GM19239 (cell line): ENCODE data around the gene DKK2.

Experiments
- DNase-seq: peaks from one replicate; pipeline ENCODE4 v3.0.0; 2011; ENCODE audit warnings: low spot score; ENCODE audit not compliant: insufficient read length
- FAIRE-seq: peaks from 2 replicates; lab custom pipeline; 2011; peaks lifted over from hg19 to GRCh38; lab: Jason Lieb, UNC

DKK2 gene

GRCh38 chr4:107035819-107036583 lies at the start of gene DKK2:
TSS of gene DKK2 (minus strand) at chr4:107036313. CDS start at chr4:107035591, 722 bp downstream.
- FAIRE-seq = no peak
- DNase-seq = no peak

DNA sequence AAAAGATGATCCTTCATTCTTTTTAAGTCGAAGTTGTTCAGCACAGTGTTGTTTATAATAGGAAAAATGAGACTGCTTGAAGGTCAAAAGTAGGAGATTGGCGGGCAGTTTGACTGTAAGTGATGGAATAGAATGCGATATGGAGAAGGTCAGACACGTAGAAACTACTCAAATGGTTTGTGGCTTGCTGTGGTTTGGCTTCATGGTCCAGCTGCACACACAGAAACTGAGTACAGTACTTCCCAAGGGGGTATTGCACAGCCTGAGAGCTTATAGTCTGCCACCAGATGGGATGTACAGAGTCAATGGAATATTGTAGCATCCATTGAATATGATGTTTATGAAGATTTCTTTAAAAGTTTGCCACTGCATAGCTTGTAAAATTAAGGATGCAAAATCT lies 41.1 kb upstream of the DKK2 start:
- no peak for DNase-seq
- FAIRE-seq = no peak

DNA sequence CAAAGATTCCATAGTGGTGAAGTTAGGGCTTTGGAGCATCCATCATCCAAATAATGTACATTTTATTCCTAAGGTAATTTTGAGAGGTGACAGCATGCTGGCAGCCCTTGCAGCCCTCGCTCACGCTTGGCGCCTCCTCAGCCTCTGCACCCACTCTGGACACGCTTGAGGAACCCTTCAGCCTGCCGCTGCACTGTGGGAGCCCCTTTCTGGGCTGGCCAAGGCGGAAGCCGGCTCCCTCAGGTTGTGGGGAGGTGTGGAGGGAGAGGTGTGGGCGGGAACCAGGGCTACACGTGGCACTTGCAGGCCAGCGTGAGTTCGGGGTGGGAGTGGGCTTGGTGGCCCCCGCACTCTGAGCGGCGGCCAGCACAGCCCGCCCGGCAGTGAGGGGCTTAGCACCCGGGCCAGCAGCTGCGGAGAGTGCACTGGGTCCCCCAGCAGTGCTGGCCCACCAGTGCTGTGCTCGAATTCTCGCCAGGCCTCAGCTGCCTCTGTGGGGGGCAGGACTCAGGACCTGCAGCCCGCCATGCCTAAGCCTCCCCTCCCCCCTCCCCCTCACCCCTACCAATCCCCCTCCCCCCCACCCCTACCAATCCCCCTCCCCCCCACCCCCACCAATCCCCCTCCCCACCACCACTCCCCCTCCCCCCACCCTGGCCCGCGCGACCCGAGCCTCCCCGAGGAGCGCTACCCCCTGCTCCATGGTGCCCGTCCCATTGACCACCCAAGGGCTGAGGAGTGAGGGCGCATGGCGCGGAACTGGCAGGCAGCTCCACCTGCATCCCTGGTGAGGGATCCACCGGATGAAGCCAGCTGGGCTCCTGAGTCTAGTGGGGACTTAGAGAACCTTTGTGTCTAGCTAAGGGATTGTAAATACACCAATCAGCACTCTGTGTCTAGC lies 37.0 kb upstream of the DKK2 start:
- FAIRE-seq = no peak
- no peak for DNase-seq

GRCh38 chr4:107071108-107071507 lies 35.0 kb upstream of the DKK2 start:
- no peak for DNase-seq
- no peak for FAIRE-seq

- FAIRE-seq (no peak), DNase-seq (no peak)
Observed at GRCh38 chr4:107069049-107069448, 32.9 kb upstream of the DKK2 start.

DNA sequence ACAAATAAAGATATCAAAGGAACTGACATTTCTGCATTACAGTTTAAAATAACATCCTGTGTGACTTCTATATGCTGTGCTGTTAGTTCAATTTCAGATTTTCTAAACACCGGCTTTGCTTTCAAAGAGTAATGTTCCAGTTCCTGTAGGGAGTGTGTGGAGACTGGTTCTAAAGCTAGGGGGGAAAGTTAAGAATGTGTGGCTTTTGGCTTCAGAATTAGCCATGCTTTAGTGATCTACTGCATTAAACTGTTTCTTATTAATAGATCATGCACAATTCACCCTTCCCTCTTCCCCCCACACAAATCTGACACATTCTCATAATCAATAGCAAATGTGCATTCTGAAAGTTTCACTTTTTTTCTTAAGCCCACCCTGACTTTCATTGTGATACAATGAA lies 32.0 kb upstream of the DKK2 start:
- DNase-seq = no peak
- FAIRE-seq = no peak

DNA sequence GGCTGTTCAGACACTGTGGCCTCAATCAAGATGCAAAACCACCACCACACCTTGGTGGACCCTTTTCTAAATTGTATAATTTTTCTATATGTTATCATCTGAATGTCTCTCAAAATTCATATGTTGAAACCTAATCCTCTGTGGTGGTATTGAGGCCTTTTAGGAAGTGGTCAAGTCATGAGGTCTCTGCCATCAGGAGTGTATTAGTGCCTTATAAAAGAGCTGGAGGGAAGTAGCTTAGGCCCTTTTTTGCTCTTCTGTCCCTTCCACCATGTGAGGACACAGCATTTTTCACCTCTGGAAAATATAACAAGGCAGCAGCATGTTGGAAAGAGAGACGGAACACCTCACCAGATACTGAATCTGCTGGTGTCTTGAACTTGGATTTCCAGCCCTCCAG lies 30.5 kb upstream of the DKK2 start:
- FAIRE-seq (no peak), DNase-seq (no peak)

- FAIRE-seq (no peak), DNase-seq (no peak)
Observed at GRCh38 chr4:107065201-107065600, 29.1 kb upstream of the DKK2 start.

DNA sequence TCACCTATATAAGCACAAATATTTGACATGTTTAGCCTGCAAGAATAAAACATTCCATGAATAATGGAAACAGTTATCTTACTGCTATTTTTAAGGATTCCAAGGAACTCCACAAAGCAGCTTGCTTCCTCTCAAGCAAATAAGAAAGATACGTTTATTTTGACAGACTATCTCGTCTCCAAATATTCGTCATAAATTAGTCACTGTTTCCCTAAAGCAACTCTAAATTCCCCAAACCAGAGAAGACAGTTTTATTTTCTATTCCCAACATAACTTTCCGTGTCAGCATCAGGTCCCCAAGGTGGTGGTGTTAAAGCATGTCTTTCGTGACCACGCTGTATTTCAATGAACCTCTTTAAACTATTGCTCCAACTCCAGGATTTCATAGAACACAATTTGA lies 24.3 kb upstream of the DKK2 start:
- FAIRE-seq (no peak), DNase-seq (no peak)

GRCh38 chr4:107058828-107059227 lies 22.7 kb upstream of the DKK2 start:
- FAIRE-seq (no peak), DNase-seq (no peak)

- no peak for FAIRE-seq
- DNase-seq = no peak
Observed at GRCh38 chr4:107050525-107051135, 14.5 kb upstream of the DKK2 start.

GRCh38 chr4:107046261-107046660 lies 10.1 kb upstream of the DKK2 start:
- no peak for DNase-seq

GRCh38 chr4:107044170-107044569 lies 8.1 kb upstream of the DKK2 start:
- FAIRE-seq (no peak), DNase-seq (no peak)

More at GRCh38 chr4:107046261-107046660, 10.1 kb upstream of the DKK2 start:
- FAIRE-seq = no peak

GRCh38 chr4:107037199-107037584 lies 1.1 kb upstream of the DKK2 start:
- DNase-seq (no peak), FAIRE-seq (no peak)

- DNase-seq (no peak), FAIRE-seq (no peak)
Observed at GRCh38 chr4:107036584-107037198, 578 bp upstream of the DKK2 start.

GRCh38 chr4:107034996-107035818 lies 906 bp downstream of the DKK2 start:
- FAIRE-seq (no peak), DNase-seq (no peak)

DNA sequence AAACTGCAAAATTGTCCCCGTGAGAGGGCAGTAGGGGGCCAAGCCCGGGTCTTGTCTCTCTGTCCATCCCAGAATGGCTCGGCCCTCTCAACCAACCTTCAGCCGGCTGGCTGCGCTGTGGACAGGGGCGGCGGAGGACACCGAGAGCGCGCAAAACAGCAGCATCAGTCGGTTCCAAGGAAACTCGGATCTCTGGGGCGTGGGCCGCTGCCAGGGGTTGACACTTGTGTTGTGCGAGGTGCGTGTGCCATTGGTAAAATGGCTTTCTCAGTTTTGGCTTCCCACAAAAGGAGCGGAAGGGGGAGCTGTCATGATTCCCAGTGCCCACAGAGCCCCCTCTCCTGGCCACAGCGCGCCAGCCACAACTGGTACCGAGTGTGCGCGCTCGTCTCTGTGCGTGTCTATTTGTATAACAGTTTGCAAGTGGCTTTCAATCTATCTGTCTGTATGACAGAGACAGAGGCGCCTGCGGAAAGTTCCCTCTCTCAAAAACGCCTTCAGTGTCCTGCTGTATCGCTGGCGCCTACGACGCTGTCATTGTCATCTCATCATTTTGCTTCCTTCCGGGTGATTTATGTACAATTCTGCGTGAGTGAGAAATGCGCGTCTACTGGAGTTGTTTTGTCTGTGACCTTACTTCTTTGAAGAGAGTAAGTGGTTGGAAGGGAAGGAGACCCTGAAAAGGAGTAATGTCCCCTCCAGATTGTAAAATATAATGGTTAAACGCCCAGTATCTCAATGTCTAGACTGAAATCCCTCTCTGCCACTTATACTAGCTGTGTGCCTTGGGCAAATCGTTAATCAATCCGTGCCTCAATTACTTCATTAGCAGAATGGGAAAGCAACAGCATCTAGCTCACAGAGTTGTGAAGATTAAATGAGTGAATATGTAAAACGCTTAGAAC lies 1.8 kb downstream of the DKK2 start:
- DNase-seq = no peak
- FAIRE-seq = no peak

GRCh38 chr4:107027379-107027778 lies 8.7 kb downstream of the DKK2 start:
- no peak for DNase-seq
- no peak for FAIRE-seq

GRCh38 chr4:107018344-107018735 lies 17.8 kb downstream of the DKK2 start:
- DNase-seq = no peak
- FAIRE-seq = no peak
